K562 (cell line): ENCODE results near the gene IL17RC. TPM values are rescaled to one million over a fixed set of nuclear protein-coding genes. Genes with fewer than 3 reads are reported as not detected.
A peak's percentile ranks its signal among the peaks of the same experiment; 100 is the strongest.

Experiments
- NCOA1 ChIP-seq: fragments of 450-650 bp; IDR thresholded peaks from 2 replicates; pipeline ENCODE4 v1.6.1; 2016; ENCODE audit warnings: low read depth
- RNF2 ChIP-seq: sonication (generic); IDR thresholded peaks from 2 replicates; pipeline ENCODE4 v1.6.1; 2016
- TBL1XR1 ChIP-seq, 2 experiments: IDR thresholded peaks; 2 replicates each; pipeline ENCODE4 v1.6.1; 2012; ENCODE audit warnings: improper control_type of control experiment in 2 of 2, low read length in 2 of 2, mild to moderate bottlenecking in 1 of 2
- TOE1 ChIP-seq, 2 experiments: fragments of 450-650 bp in 1 of 2; sonication (generic) in 1 of 2; formaldehyde crosslinking in 1 of 2; IDR thresholded peaks; 2 replicates each; pipeline versions ENCODE4 v1.7.1 to v1.8.0; 2016 to 2022; ENCODE audit warnings: borderline replicate concordance in 2 of 2, mild to moderate bottlenecking in 2 of 2, antibody characterized with exemption in 1 of 2, inconsistent platforms in 1 of 2, low read depth in 1 of 2, missing genetic modification reagents in 1 of 2, moderate library complexity in 1 of 2
- polyA plus RNA-seq, 8 experiments: library from polyadenylated mRNA; depleted of rRNA in 4 of 8; stranded (reverse) in 5 of 8; unstranded in 3 of 8; fragments of >200 nt; fragmentation: Nextera tagmentation in 2 of 8; fragmentation: Illumina TruSeq in 1 of 8; extraction: Ambion mirVana in 2 of 8; extraction: Trizol in 1 of 8; gene quantifications; 2 replicates each; pipeline versions ENCODE4 v1.2.1 to v1.2.3, GENCODE V29; 2011 to 2014; ENCODE audit warnings: inconsistent platforms in 1 of 8, missing spikeins in 1 of 8
- total RNA-seq, 7 experiments: library from RNA; depleted of rRNA in 6 of 7; stranded (reverse); fragments of >200 nt in 6 of 7; fragmentation: Illumina TruSeq in 2 of 7; extraction: Trizol in 2 of 7; gene quantifications; 2 replicates each; pipeline versions ENCODE4 v1.2.1 to v1.2.3, GENCODE V29; 2011 to 2021; ENCODE audit warnings: low replicate concordance in 1 of 7
- TF ChIP-seq, protein P1 (sequence below): fragments of 250-450 bp; sonication (Bioruptor Pico); IDR thresholded peaks from 2 replicates; pipeline ENCODE4 v1.8.0; 2022; ENCODE audit warnings: inconsistent platforms
- TF ChIP-seq, protein P2 (sequence below), 2 experiments: fragments of 450-650 bp; IDR thresholded peaks; 2 replicates each; pipeline ENCODE4 v1.6.1; 2016
- TF ChIP-seq, protein P3 (sequence below): sonication (generic); formaldehyde crosslinking; IDR thresholded peaks from 2 replicates; pipeline ENCODE4 v1.8.1; 2022; ENCODE audit warnings: missing genetic modification reagents
- TF ChIP-seq, protein P4 (sequence below): fragments of 450-650 bp; IDR thresholded peaks from 2 replicates; pipeline ENCODE4 v1.6.1; 2016; ENCODE audit warnings: mild to moderate bottlenecking, moderate library complexity
- TF ChIP-seq, protein P5 (sequence below): fragments of 250-450 bp; sonication (Bioruptor Pico); IDR thresholded peaks from 2 replicates; pipeline ENCODE4 v1.8.0; 2021; ENCODE audit warnings: borderline replicate concordance, mild to moderate bottlenecking, moderate library complexity; ENCODE audit not compliant: poor library complexity, severe bottlenecking

IL17RC gene
- total and polyA plus RNA-seq, 9 of the 15 experiments (the other 6 are each of a cell fraction or from before 2014, with no cell fraction given), result 0.15 to 11.4 (median 7.1) TPM; not detected in 1

DNA sequence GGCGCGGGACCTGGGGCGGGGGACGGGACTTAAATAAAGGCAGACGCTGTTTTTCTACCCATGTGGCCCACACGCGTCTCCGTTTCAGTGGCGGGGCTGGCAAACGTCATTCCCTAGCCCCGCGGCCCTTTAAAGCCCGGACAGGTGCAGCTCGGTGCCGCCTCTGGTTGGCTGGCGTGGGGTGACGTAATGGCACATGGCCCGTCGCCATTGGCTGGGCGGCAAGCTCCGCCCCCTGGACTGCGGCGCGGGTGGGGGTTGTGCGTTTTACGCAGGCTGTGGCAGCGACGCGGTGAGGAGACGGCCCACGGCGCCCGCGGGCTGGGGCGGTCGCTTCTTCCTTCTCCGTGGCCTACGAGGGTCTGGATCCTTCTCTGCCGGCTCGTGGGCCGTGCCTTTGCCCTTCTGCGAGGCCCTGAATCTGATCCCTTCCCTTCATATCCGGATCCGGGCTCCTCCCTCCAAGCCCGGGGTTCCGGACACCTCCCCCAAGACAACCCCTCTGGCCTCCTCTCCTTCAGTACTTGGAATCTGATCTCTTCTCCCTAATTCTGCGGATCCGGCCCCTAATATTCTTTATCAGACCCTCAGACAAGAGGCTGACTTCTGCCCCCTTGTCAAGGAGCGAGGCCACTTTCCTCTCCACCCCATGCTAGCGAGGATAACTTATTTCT, 16.8 kb downstream of the IL17RC start, which contains the start of gene CRELD1 (continued):
- TF ChIP-seq, protein P1, sequence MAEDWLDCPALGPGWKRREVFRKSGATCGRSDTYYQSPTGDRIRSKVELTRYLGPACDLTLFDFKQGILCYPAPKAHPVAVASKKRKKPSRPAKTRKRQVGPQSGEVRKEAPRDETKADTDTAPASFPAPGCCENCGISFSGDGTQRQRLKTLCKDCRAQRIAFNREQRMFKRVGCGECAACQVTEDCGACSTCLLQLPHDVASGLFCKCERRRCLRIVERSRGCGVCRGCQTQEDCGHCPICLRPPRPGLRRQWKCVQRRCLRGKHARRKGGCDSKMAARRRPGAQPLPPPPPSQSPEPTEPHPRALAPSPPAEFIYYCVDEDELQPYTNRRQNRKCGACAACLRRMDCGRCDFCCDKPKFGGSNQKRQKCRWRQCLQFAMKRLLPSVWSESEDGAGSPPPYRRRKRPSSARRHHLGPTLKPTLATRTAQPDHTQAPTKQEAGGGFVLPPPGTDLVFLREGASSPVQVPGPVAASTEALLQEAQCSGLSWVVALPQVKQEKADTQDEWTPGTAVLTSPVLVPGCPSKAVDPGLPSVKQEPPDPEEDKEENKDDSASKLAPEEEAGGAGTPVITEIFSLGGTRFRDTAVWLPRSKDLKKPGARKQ, result no peak
- TF ChIP-seq NCOA1 (peak; percentile 11; the same call in 1 of the 2 replicates), TBL1XR1 (IDR thresholded peaks at IDR 0.05; ENCODE audit: low read length in 2 of 2) (peak in 1 of 2 experiments; percentile 17; a peak in 1 of 4 replicates), TOE1 (IDR thresholded peaks at IDR 0.05; ENCODE audit: borderline replicate concordance) (peak; percentile 34; the same call in 1 of the 2 replicates), TOE1 (CRISPR knock-in tag; IDR thresholded peaks at IDR 0.05; ENCODE audit: borderline replicate concordance, low read depth) (no peak), RNF2 (peak; percentile 47; the same call in 1 of the 2 replicates)
- TF ChIP-seq, protein P2, sequence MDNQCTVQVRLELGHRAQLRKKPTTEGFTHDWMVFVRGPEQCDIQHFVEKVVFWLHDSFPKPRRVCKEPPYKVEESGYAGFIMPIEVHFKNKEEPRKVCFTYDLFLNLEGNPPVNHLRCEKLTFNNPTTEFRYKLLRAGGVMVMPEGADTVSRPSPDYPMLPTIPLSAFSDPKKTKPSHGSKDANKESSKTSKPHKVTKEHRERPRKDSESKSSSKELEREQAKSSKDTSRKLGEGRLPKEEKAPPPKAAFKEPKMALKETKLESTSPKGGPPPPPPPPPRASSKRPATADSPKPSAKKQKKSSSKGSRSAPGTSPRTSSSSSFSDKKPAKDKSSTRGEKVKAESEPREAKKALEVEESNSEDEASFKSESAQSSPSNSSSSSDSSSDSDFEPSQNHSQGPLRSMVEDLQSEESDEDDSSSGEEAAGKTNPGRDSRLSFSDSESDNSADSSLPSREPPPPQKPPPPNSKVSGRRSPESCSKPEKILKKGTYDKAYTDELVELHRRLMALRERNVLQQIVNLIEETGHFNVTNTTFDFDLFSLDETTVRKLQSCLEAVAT (IDR thresholded peaks at IDR 0.05), result no peak
- TF ChIP-seq, protein P3, sequence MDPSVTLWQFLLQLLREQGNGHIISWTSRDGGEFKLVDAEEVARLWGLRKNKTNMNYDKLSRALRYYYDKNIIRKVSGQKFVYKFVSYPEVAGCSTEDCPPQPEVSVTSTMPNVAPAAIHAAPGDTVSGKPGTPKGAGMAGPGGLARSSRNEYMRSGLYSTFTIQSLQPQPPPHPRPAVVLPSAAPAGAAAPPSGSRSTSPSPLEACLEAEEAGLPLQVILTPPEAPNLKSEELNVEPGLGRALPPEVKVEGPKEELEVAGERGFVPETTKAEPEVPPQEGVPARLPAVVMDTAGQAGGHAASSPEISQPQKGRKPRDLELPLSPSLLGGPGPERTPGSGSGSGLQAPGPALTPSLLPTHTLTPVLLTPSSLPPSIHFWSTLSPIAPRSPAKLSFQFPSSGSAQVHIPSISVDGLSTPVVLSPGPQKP (CRISPR knock-in tag), result no peak
- TF ChIP-seq, protein P4, sequence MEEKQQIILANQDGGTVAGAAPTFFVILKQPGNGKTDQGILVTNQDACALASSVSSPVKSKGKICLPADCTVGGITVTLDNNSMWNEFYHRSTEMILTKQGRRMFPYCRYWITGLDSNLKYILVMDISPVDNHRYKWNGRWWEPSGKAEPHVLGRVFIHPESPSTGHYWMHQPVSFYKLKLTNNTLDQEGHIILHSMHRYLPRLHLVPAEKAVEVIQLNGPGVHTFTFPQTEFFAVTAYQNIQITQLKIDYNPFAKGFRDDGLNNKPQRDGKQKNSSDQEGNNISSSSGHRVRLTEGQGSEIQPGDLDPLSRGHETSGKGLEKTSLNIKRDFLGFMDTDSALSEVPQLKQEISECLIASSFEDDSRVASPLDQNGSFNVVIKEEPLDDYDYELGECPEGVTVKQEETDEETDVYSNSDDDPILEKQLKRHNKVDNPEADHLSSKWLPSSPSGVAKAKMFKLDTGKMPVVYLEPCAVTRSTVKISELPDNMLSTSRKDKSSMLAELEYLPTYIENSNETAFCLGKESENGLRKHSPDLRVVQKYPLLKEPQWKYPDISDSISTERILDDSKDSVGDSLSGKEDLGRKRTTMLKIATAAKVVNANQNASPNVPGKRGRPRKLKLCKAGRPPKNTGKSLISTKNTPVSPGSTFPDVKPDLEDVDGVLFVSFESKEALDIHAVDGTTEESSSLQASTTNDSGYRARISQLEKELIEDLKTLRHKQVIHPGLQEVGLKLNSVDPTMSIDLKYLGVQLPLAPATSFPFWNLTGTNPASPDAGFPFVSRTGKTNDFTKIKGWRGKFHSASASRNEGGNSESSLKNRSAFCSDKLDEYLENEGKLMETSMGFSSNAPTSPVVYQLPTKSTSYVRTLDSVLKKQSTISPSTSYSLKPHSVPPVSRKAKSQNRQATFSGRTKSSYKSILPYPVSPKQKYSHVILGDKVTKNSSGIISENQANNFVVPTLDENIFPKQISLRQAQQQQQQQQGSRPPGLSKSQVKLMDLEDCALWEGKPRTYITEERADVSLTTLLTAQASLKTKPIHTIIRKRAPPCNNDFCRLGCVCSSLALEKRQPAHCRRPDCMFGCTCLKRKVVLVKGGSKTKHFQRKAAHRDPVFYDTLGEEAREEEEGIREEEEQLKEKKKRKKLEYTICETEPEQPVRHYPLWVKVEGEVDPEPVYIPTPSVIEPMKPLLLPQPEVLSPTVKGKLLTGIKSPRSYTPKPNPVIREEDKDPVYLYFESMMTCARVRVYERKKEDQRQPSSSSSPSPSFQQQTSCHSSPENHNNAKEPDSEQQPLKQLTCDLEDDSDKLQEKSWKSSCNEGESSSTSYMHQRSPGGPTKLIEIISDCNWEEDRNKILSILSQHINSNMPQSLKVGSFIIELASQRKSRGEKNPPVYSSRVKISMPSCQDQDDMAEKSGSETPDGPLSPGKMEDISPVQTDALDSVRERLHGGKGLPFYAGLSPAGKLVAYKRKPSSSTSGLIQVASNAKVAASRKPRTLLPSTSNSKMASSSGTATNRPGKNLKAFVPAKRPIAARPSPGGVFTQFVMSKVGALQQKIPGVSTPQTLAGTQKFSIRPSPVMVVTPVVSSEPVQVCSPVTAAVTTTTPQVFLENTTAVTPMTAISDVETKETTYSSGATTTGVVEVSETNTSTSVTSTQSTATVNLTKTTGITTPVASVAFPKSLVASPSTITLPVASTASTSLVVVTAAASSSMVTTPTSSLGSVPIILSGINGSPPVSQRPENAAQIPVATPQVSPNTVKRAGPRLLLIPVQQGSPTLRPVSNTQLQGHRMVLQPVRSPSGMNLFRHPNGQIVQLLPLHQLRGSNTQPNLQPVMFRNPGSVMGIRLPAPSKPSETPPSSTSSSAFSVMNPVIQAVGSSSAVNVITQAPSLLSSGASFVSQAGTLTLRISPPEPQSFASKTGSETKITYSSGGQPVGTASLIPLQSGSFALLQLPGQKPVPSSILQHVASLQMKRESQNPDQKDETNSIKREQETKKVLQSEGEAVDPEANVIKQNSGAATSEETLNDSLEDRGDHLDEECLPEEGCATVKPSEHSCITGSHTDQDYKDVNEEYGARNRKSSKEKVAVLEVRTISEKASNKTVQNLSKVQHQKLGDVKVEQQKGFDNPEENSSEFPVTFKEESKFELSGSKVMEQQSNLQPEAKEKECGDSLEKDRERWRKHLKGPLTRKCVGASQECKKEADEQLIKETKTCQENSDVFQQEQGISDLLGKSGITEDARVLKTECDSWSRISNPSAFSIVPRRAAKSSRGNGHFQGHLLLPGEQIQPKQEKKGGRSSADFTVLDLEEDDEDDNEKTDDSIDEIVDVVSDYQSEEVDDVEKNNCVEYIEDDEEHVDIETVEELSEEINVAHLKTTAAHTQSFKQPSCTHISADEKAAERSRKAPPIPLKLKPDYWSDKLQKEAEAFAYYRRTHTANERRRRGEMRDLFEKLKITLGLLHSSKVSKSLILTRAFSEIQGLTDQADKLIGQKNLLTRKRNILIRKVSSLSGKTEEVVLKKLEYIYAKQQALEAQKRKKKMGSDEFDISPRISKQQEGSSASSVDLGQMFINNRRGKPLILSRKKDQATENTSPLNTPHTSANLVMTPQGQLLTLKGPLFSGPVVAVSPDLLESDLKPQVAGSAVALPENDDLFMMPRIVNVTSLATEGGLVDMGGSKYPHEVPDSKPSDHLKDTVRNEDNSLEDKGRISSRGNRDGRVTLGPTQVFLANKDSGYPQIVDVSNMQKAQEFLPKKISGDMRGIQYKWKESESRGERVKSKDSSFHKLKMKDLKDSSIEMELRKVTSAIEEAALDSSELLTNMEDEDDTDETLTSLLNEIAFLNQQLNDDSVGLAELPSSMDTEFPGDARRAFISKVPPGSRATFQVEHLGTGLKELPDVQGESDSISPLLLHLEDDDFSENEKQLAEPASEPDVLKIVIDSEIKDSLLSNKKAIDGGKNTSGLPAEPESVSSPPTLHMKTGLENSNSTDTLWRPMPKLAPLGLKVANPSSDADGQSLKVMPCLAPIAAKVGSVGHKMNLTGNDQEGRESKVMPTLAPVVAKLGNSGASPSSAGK, result peak; percentile 96
- TF ChIP-seq, protein P5, sequence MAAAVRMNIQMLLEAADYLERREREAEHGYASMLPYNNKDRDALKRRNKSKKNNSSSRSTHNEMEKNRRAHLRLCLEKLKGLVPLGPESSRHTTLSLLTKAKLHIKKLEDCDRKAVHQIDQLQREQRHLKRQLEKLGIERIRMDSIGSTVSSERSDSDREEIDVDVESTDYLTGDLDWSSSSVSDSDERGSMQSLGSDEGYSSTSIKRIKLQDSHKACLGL, result peak; percentile 32
